GM18499 (cell line): Measurements from ENCODE around the gene KRTAP10-4.
"Not testable (repeated sequence)": the region's sequence is repeated elsewhere in the genome, so short reads cannot be mapped to it uniquely, and the experiment has no call there.

Experiments
- ATAC-seq: cut with Tn5 transposase; IDR thresholded peaks from one replicate; pipeline ENCODE4 v1.9.1; 2021; ENCODE audit warnings: moderate number of reproducible peaks; ENCODE audit not compliant: insufficient read depth, unreplicated experiment

KRTAP10-4 gene

GRCh38 chr21:44575307-44576024 is 1.9 kb downstream of the KRTAP10-4 start:
- ATAC-seq, result no peak

GRCh38 chr21:44576025-44576420 is 2.5 kb downstream of the KRTAP10-4 start:
- no peak for ATAC-seq

GRCh38 chr21:44578371-44579055 is 5.0 kb downstream of the KRTAP10-4 start:
- no peak for ATAC-seq

- ATAC-seq, result no peak
Measured at GRCh38 chr21:44579056-44579832, 5.7 kb downstream of the KRTAP10-4 start.

GRCh38 chr21:44579833-44580144 is 6.3 kb downstream of the KRTAP10-4 start:
- ATAC-seq, result no peak

- ATAC-seq, result not testable (repeated sequence)
Measured at GRCh38 chr21:44580231-44580821, 6.8 kb downstream of the KRTAP10-4 start, which contains the start of gene KRTAP10-5. TSS of gene KRTAP10-5 (minus strand) at chr21:44580604. CDS start at chr21:44580578, 26 bp downstream.

GRCh38 chr21:44581158-44581557 is 7.6 kb downstream of the KRTAP10-4 start:
- ATAC-seq, result no peak

GRCh38 chr21:44582055-44582454 is 8.5 kb downstream of the KRTAP10-4 start:
- ATAC-seq, result no peak

- ATAC-seq, result no peak
Measured at GRCh38 chr21:44583089-44583799, 9.7 kb downstream of the KRTAP10-4 start.

GRCh38 chr21:44583800-44584147 is 10.2 kb downstream of the KRTAP10-4 start:
- no peak for ATAC-seq

GRCh38 chr21:44585892-44586291 is 12.4 kb downstream of the KRTAP10-4 start:
- ATAC-seq, result no peak

- ATAC-seq, result no peak
Measured at GRCh38 chr21:44589094-44589493, 15.6 kb downstream of the KRTAP10-4 start.

GRCh38 chr21:44589586-44590305 is 16.2 kb downstream of the KRTAP10-4 start:
- no peak for ATAC-seq

- no peak for ATAC-seq
Measured at GRCh38 chr21:44590311-44590721, 16.8 kb downstream of the KRTAP10-4 start.

GRCh38 chr21:44590897-44591800 is 17.6 kb downstream of the KRTAP10-4 start:
- ATAC-seq, result not testable (repeated sequence)

- ATAC-seq, result not testable (repeated sequence)
Measured at GRCh38 chr21:44591801-44592130, 18.2 kb downstream of the KRTAP10-4 start.

- no peak for ATAC-seq
Measured at GRCh38 chr21:44592446-44593311, 19.1 kb downstream of the KRTAP10-4 start, which contains the start of gene KRTAP10-6. TSS of gene KRTAP10-6 (minus strand) at chr21:44592505. CDS start at chr21:44592484, 21 bp downstream.
